ENCODE results near the gene DENND1A. TPM values are rescaled to one million over a fixed set of nuclear protein-coding genes. Genes with fewer than 3 reads are reported as not detected.

DENND1A gene
- total RNA-seq, 4 donors from 2014 or later = 19.2 to 26.9 (median 24.0) TPM

DNA sequence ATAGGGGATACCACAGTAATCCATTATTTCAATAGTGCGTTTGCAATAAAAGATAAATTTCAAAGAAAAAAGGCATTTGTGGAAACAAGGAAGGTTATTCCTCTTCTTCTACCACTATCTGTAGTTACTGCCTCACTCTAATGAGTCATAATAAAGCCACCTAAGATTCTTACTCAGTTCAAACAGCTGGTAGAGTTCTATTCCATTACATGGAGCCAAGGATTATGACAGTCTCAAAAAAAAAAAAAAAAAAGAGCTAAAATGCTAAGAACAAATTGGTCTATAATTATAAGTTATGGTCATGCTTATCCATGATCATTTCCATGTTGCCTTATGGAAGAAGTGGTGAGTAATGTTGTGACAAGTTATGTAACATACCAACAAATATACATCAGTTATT lies 46.3 kb downstream of the DENND1A start:
- no peak overlapping the region for H3K27ac ChIP-seq (replicated peaks in 1 of 4)
- H3K4me1 ChIP-seq = peaks cover 0 to 9% (median 2%) of the 10 kb centered on the region in 4 donors
- no peaks in the 10 kb centered on the region for H3K9me3 ChIP-seq
- H3K4me3 ChIP-seq = no peak overlapping the region
- no peak for DNase-seq (ENCODE audit: extremely low spot score)
- intact Hi-C loops (cut with DNase I) = no loop called here
- H3K36me3 ChIP-seq = no peaks in the 10 kb centered on the region
- 74% methylated on average over 1 of the region's 1 CpG for WGBS
- no peak for TF ChIP-seq POLR2AphosphoS5 (IDR thresholded peaks at IDR 0.05)
- TF ChIP-seq EP300 (IDR thresholded peaks at IDR 0.05) = no peak
- TF ChIP-seq POLR2A (IDR thresholded peaks at IDR 0.05; ENCODE audit: low read depth) = no peak
- TF ChIP-seq, protein P1, sequence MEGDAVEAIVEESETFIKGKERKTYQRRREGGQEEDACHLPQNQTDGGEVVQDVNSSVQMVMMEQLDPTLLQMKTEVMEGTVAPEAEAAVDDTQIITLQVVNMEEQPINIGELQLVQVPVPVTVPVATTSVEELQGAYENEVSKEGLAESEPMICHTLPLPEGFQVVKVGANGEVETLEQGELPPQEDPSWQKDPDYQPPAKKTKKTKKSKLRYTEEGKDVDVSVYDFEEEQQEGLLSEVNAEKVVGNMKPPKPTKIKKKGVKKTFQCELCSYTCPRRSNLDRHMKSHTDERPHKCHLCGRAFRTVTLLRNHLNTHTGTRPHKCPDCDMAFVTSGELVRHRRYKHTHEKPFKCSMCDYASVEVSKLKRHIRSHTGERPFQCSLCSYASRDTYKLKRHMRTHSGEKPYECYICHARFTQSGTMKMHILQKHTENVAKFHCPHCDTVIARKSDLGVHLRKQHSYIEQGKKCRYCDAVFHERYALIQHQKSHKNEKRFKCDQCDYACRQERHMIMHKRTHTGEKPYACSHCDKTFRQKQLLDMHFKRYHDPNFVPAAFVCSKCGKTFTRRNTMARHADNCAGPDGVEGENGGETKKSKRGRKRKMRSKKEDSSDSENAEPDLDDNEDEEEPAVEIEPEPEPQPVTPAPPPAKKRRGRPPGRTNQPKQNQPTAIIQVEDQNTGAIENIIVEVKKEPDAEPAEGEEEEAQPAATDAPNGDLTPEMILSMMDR (IDR thresholded peaks at IDR 0.05) = no peak
- no peaks in the 10 kb centered on the region for H3K27me3 ChIP-seq

DNA sequence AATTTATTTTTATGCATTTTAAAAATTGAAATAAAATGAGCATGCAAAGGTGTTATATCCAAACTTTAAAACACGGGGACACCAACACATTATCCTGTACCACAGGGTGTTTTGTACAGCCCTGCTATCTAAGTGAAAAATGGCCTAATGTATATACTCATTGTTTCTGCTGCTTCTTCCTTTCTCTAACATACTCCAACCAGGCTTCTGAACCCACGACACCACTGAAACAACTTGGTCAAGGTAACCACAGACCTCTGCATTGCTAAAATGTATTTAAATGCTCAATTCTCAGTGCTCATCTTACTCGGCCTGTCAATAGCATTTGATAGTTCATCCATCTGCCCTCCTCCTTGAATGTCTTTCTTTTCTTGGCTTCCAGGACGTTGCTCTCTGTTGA lies 48.3 kb downstream of the DENND1A start:
- 91% methylated on average over 4 of the region's 4 CpGs for WGBS
- no peak overlapping the region for H3K4me3 ChIP-seq
- no peak for DNase-seq (ENCODE audit: extremely low spot score)
- TF ChIP-seq POLR2A (IDR thresholded peaks at IDR 0.05; ENCODE audit: low read depth) (no peak), POLR2AphosphoS5 (IDR thresholded peaks at IDR 0.05) (no peak), EP300 (IDR thresholded peaks at IDR 0.05) (no peak)
- TF ChIP-seq, protein P1 (IDR thresholded peaks at IDR 0.05) = no peak
- H3K36me3 ChIP-seq = peaks cover 5 to 20% (median 14%) of the 10 kb centered on the region in 4 donors
- H3K27ac ChIP-seq (replicated peaks in 1 of 4) = no peak overlapping the region
- peaks cover 0 to 9% (median 2%) of the 10 kb centered on the region in 4 donors for H3K4me1 ChIP-seq
- H3K9me3 ChIP-seq = no peaks in the 10 kb centered on the region
- H3K27me3 ChIP-seq = no peaks in the 10 kb centered on the region
- intact Hi-C loops (cut with DNase I) = no loop called here

DNA sequence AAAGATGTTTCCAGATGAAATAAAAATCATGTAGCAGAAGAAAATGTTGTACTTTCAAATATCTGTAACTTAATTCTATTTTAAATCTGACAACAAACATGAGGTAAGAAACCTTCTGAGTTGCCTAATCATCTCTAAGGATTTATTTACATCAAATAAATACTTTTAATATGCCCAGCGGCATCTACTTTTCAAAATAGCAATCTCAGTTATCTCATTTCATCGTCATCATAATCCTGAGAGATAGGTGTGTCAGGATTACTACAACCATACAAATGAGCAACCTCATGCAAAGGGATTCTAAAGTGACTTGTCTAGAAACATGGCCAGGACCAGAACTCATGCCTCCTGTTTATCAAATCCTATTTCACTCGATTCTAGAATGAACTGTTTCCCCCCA lies 49.5 kb downstream of the DENND1A start:
- Histone ChIP-seq H3K4me3 (no peak overlapping the region), H3K27me3 (no peaks in the 10 kb centered on the region), H3K4me1 (peaks cover 0 to 9% (median 2%) of the 10 kb centered on the region in 4 donors), H3K9me3 (no peaks in the 10 kb centered on the region), H3K27ac (replicated peaks in 1 of 4) (no peak overlapping the region), H3K36me3 (peaks cover 5 to 25% (median 16%) of the 10 kb centered on the region in 4 donors)
- intact Hi-C loops (cut with DNase I) = no loop called here
- TF ChIP-seq POLR2AphosphoS5 (IDR thresholded peaks at IDR 0.05) = no peak
- TF ChIP-seq, protein P1 (IDR thresholded peaks at IDR 0.05) = no peak
- no peak for TF ChIP-seq POLR2A (IDR thresholded peaks at IDR 0.05; ENCODE audit: low read depth)
- no peak for TF ChIP-seq EP300 (IDR thresholded peaks at IDR 0.05)
- DNase-seq (ENCODE audit: extremely low spot score) = no peak
- WGBS = 78% methylated on average over 3 of the region's 3 CpGs

GRCh38 chr9:123876750-123877149 lies 53.2 kb downstream of the DENND1A start:
- TF ChIP-seq POLR2A (IDR thresholded peaks at IDR 0.05; ENCODE audit: low read depth) (no peak), EP300 (IDR thresholded peaks at IDR 0.05) (no peak)
- TF ChIP-seq, protein P1 (IDR thresholded peaks at IDR 0.05) = no peak
- intact Hi-C loops (cut with DNase I) = no loop called here
- Histone ChIP-seq H3K4me3 (no peak overlapping the region), H3K27me3 (no peaks in the 10 kb centered on the region), H3K4me1 (no peaks in the 10 kb centered on the region), H3K36me3 (peaks cover 5 to 34% (median 21%) of the 10 kb centered on the region in 4 donors), H3K27ac (replicated peaks in 1 of 4) (no peak overlapping the region), H3K9me3 (no peaks in the 10 kb centered on the region)
- DNase-seq (ENCODE audit: extremely low spot score) = no peak
- 92% methylated on average over 1 of the region's 1 CpG for WGBS

- no peak for DNase-seq (ENCODE audit: extremely low spot score)
- H3K9me3 ChIP-seq = no peaks in the 10 kb centered on the region
- TF ChIP-seq POLR2A (IDR thresholded peaks at IDR 0.05; ENCODE audit: low read depth) (no peak), EP300 (IDR thresholded peaks at IDR 0.05) (no peak), POLR2AphosphoS5 (IDR thresholded peaks at IDR 0.05) (no peak)
- TF ChIP-seq, protein P1 (IDR thresholded peaks at IDR 0.05) = no peak
- 88% methylated on average over 1 of the region's 1 CpG for WGBS
- no peaks in the 10 kb centered on the region for H3K27me3 ChIP-seq
- intact Hi-C loops (cut with DNase I) = no loop called here
- peaks cover 5 to 25% (median 16%) of the 10 kb centered on the region in 4 donors for H3K36me3 ChIP-seq
- peaks cover 0 to 10% (median 9%) of the 10 kb centered on the region in 4 donors for H3K4me1 ChIP-seq
- no peak overlapping the region for H3K27ac ChIP-seq (replicated peaks in 1 of 4)
- no peak overlapping the region for H3K4me3 ChIP-seq
Observed at GRCh38 chr9:123872710-123873109, 57.2 kb downstream of the DENND1A start.
